GM06990 (cell line): ENCODE results near the gene LTO1.

Source experiments
- DNase-seq: peaks from one replicate; pipeline ENCODE4 v3.0.0-alpha.2; 2011; ENCODE audit not compliant: insufficient read length; ENCODE audit errors: extremely low read depth
- H3K27me3 ChIP-seq: replicated peaks from 2 replicates; pipeline ENCODE4 v1.6.0; 2011; ENCODE audit warnings: low read length; ENCODE audit not compliant: control insufficient read depth, insufficient read depth
- H3K36me3 ChIP-seq: 2 replicates; pipeline ENCODE4 v1.5.1; 2011; ENCODE audit warnings: low read length; ENCODE audit not compliant: control insufficient read depth, insufficient read depth
- H3K4me3 ChIP-seq: replicated peaks from 2 replicates; pipeline ENCODE4 v1.5.1; 2011; ENCODE audit warnings: low read depth, mild to moderate bottlenecking, control low read depth, low read length
- TF ChIP-seq, protein P1 (sequence below): IDR thresholded peaks from 2 replicates; pipeline ENCODE4 v1.5.1; 2011; ENCODE audit warnings: low read length, control low read depth, mild to moderate bottlenecking, inconsistent platforms; ENCODE audit not compliant: insufficient read depth, poor library complexity, severe bottlenecking

LTO1 gene

DNA sequence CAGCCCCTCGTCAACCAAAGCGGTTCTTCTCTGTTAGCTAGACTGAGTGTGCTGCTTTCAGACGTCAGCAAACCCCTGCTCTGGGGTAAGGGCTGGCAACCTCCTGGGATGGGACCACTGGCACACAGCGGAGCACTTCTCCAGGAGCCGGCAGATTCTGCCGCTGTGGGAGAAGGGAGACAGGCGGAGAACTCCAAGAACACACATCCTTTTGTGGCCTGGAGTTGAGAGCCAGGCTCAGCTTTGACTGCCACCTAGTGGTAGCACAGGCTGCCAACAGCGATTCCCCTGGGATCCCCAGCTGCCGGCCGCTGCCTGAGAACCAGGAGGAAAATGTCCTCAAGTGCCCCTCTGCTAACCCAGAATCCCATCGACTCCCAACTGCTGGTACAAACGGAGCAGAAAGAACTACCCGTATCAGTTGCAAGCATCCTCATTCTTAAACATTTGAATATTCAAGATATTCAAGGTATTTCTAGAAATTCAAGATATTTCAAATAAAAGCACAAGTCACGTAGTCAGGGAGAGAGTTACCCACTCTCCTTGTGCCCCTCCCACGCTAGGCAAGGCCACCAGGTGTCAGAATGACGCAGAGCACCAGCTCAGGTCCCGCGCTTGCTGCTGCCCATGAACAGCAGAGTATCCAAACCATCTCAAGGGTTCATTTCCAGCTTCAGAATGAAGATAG lies 4.9 kb downstream of the LTO1 start:
- TF ChIP-seq, protein P1, sequence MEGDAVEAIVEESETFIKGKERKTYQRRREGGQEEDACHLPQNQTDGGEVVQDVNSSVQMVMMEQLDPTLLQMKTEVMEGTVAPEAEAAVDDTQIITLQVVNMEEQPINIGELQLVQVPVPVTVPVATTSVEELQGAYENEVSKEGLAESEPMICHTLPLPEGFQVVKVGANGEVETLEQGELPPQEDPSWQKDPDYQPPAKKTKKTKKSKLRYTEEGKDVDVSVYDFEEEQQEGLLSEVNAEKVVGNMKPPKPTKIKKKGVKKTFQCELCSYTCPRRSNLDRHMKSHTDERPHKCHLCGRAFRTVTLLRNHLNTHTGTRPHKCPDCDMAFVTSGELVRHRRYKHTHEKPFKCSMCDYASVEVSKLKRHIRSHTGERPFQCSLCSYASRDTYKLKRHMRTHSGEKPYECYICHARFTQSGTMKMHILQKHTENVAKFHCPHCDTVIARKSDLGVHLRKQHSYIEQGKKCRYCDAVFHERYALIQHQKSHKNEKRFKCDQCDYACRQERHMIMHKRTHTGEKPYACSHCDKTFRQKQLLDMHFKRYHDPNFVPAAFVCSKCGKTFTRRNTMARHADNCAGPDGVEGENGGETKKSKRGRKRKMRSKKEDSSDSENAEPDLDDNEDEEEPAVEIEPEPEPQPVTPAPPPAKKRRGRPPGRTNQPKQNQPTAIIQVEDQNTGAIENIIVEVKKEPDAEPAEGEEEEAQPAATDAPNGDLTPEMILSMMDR, result peak; percentile 92
- H3K36me3 ChIP-seq, result peaks cover 9% of the 10 kb centered on the region
- no peaks in the 10 kb centered on the region for H3K27me3 ChIP-seq
- no peak overlapping the region for H3K4me3 ChIP-seq
- peak; percentile 56 for DNase-seq

DNA sequence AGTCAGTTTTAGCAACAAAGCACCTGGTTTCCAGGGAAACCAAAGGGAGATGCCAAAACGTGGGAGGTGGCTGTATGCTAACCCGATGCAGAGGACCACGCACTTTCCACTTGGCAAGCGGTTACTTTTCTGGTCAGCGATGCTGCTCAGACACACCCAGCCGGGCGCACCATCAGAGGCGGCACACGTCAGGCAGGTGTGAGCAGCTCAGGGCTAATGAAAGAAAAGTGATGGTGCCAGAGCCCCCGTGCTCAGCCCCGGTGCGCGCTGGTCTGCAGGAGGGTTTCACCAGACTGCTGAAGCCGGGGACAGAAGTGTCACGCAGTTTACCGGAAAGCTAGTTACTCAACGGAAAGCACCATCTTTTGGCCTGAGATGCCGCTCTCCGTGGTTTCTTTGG lies 5.7 kb downstream of the LTO1 start:
- H3K4me3 ChIP-seq, result no peak overlapping the region
- TF ChIP-seq, protein P1, result no peak
- no peak for DNase-seq
- H3K27me3 ChIP-seq, result no peaks in the 10 kb centered on the region
- H3K36me3 ChIP-seq, result peaks cover 10% of the 10 kb centered on the region

DNA sequence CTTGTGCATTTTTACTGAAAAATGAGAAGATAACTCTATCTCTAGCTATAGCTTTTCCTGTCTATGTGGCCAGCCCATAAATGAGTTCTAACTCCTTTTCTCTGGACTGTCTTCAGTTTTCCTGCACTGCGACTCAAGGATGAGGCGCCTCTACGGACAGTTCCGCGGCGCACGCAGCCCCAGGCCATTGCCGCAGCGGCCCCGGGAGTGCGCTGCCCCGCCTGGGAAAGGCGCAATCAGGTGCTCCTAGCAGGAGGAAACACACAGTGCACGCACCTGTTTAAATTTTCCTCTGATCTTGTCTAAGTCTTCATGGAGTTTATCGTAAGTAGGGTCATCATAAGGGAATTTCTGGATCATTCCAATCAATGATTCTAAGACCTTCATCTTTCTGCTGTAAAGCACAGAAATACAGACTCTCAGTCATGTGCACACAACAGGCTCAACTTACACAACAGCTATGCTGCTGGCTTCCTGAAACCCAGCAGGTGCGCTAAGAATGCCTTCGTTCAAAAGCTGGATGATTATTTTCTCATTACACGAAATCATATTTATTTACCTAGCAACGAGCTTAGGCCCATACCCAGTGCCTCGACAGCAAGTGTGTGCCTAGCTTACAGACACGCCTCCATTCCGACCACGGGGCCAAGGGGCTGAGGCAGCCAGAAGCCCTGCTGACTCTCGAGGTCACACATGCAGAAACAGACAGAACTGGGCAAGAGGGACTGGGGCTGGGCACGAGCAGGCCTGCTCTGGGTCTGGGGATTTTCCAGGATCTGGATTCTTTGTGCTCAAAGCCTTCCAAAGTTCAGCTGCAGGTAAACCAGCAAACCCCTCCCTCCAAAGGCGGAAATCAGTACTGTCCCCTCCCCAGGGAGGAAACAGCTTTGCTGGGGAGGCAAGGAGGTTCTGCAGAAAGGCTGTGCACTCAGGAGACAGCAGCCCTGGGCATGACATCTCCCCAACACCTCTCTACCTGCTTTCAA lies 7.2 kb downstream of the LTO1 start:
- no peak overlapping the region for H3K4me3 ChIP-seq
- TF ChIP-seq, protein P1, result no peak
- H3K27me3 ChIP-seq, result no peaks in the 10 kb centered on the region
- peaks cover 15% of the 10 kb centered on the region for H3K36me3 ChIP-seq
- no peak for DNase-seq

DNA sequence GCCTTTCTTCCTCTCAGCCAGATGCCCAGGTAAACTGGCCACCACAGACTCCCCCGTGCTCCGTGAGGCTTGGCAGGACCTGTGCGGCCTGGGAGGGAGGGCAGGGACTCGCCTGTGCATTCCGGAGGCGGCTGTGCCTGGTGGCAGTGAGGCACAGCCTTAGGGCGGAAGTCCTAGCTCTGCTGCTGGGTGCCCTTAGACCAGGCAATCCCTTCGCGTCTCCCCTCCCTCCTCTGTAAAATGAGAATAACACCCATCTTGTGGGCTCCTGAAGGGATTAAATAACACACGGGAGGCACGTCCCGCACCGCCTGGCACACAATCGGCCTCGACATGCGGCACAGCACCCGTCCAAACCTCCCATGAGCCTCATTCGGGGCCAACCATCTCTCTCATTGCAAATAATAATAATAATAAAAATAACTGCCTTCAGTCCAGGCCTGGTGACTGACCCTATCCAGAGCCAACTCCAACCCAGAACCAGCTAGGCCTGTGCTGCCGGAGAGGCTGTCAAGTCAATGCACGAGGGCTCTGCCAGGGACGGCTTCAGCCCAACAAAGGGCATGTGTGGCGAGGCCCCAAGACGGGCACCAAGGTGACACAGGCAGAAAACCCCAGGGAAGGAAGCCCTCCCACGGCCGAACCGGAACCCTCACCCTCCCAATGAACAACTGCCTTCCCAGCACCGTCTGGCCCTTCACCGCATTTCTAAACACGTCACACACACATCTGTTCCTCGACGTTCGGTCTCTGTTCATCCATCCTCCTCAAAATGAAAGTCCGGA lies 8.2 kb downstream of the LTO1 start:
- H3K36me3 ChIP-seq, result peaks cover 12% of the 10 kb centered on the region
- DNase-seq, result no peak
- no peak overlapping the region for H3K4me3 ChIP-seq
- TF ChIP-seq, protein P1, result no peak
- H3K27me3 ChIP-seq, result no peaks in the 10 kb centered on the region

DNA sequence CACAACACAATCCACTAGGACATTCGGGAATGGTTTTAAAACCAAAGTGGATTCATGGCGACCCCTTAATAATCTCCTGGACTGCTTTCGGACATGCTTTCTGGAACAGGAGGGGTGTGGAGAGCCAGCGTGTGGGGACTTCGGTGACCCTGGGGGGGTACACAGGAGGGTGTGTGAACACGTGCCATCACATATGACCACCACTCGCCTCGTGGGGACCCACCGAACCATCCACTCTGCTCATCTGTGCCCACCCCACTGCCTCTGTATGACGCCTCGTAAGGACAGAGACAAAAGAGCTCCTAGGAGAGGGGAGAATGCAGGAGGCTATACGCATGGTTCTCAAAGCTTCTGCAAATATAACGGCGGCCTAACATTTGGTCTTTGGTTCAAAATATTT lies 8.9 kb downstream of the LTO1 start:
- Histone ChIP-seq H3K27me3 (no peaks in the 10 kb centered on the region), H3K36me3 (peaks cover 12% of the 10 kb centered on the region)
- TF ChIP-seq, protein P1, result no peak

More for the DNA sequence above, 8.9 kb downstream of the LTO1 start:
- no peak overlapping the region for H3K4me3 ChIP-seq
- no peak for DNase-seq
